Stimulated activated CD4-positive, alpha-beta T cell treated with anti-CD3 and anti-CD28 coated beads, Interleukin-12 subunit alpha, Interleukin-12 subunit beta, amount 100 ng/mL, for 48 hours (primary cell): ENCODE measurements around the gene VMO1.
A peak's percentile ranks its signal among the peaks of the same experiment; 100 is the strongest.

Source experiments
- DNase-seq, 3 donors: peaks; one replicate each; pipeline ENCODE4 v3.0.0-alpha.2; 2020; ENCODE audit warnings: low read depth in 2 of 3, low spot score in 1 of 3

VMO1 gene

GRCh38 chr17:4800462-4801196 lies 14.5 kb upstream of the VMO1 start:
- no peak for DNase-seq

- DNase-seq: peak in 1 of 3 donors; percentile 44
Observed at GRCh38 chr17:4796552-4796920, 10.4 kb upstream of the VMO1 start.

GRCh38 chr17:4795168-4795567 lies 9.0 kb upstream of the VMO1 start:
- DNase-seq: no peak

- DNase-seq: no peak
Observed at GRCh38 chr17:4790705-4791088, 4.5 kb upstream of the VMO1 start.

GRCh38 chr17:4789951-4790704 lies 4.0 kb upstream of the VMO1 start:
- peak; percentile 59 to 80 (median 73) for DNase-seq

GRCh38 chr17:4789701-4789950 lies 3.5 kb upstream of the VMO1 start:
- DNase-seq: no peak

- no peak for DNase-seq
Observed at GRCh38 chr17:4788807-4789700, 2.9 kb upstream of the VMO1 start, which contains the start of gene GLTPD2. Gene GLTPD2 (plus strand): TSS chr17:4788964. CDS start chr17:4789012, 48 bp downstream.

- no peak for DNase-seq
Observed at GRCh38 chr17:4788159-4788806, 2.1 kb upstream of the VMO1 start.

- no peak for DNase-seq
Observed at GRCh38 chr17:4786516-4786915, 352 bp upstream of the VMO1 start.

- DNase-seq: no peak
Observed at GRCh38 chr17:4785311-4786105, 656 bp downstream of the VMO1 start.

- DNase-seq: no peak
Observed at GRCh38 chr17:4782652-4783051, 3.5 kb downstream of the VMO1 start.

GRCh38 chr17:4780325-4780955 lies 5.7 kb downstream of the VMO1 start:
- DNase-seq: no peak

- no peak for DNase-seq
Observed at GRCh38 chr17:4777969-4778760, 8.0 kb downstream of the VMO1 start.

GRCh38 chr17:4772235-4772613 lies 13.9 kb downstream of the VMO1 start:
- DNase-seq: no peak

GRCh38 chr17:4771519-4772234 lies 14.5 kb downstream of the VMO1 start, which contains the start of gene TM4SF5:
Gene TM4SF5 (plus strand): TSS chr17:4771886. CDS start chr17:4771923, 37 bp downstream.
- no peak for DNase-seq

GRCh38 chr17:4769628-4770027 lies 16.5 kb downstream of the VMO1 start:
- no peak for DNase-seq

GRCh38 chr17:4768298-4768697 lies 17.9 kb downstream of the VMO1 start:
- no peak for DNase-seq

GRCh38 chr17:4766723-4767122 lies 19.4 kb downstream of the VMO1 start:
- no peak for DNase-seq

- DNase-seq: no peak
Observed at GRCh38 chr17:4766201-4766600, 20.0 kb downstream of the VMO1 start.
